H1 (cell line): ENCODE data around the gene BICDL1. TPM values are rescaled to one million over a fixed set of nuclear protein-coding genes. Genes with fewer than 3 reads are reported as not detected.
A peak's percentile ranks its signal among the peaks of the same experiment; 100 is the strongest.

ENCODE experiments used
- CTCF ChIA-PET: fragments of 300-600 bp; sonication (Branson Sonifier 250); formaldehyde crosslinking; loops from one replicate; lab custom pipeline; 2021; ENCODE audit not compliant: partially characterized antibody; lab: Charles Lee
- POLR2A ChIA-PET: fragments of 300-600 bp; sonication (Branson Sonifier 250); formaldehyde crosslinking; loops from one replicate; lab custom pipeline; 2021; ENCODE audit warnings: inconsistent platforms; ENCODE audit not compliant: partially characterized antibody; lab: Charles Lee
- DNase-seq, 2 experiments: peaks; one replicate each; pipeline versions ENCODE4 v3.0.0 to v3.0.0-alpha.2; 2010 to 2022; ENCODE audit warnings: low spot score in 2 of 2, low read depth in 1 of 2, mixed read lengths in 1 of 2
- FAIRE-seq: peaks from 2 replicates; lab custom pipeline; 2011; peaks lifted over from hg19 to GRCh38; lab: Jason Lieb, UNC
- H2AFZ ChIP-seq: 2 replicates; pipeline ENCODE4 v1.8.1; 2012; ENCODE audit warnings: low read length, inconsistent platforms
- H2AK5ac ChIP-seq: 2 replicates; pipeline ENCODE4 v1.6.1; 2013; ENCODE audit warnings: low read depth, low read length
- H2BK120ac ChIP-seq: replicated peaks from 2 replicates; pipeline ENCODE3; 2013; ENCODE audit warnings: low read depth, low read length, inconsistent platforms
- H2BK12ac ChIP-seq: 2 replicates; pipeline ENCODE4 v1.6.1; 2013; ENCODE audit warnings: low read depth, low read length
- H2BK15ac ChIP-seq: 2 replicates; pipeline ENCODE4 v1.6.1; 2013; ENCODE audit warnings: low read length
- H2BK20ac ChIP-seq: 2 replicates; pipeline ENCODE4 v1.6.1; 2013; ENCODE audit warnings: low read length
- H2BK5ac ChIP-seq: 2 replicates; pipeline ENCODE4 v1.6.1; 2013; ENCODE audit warnings: low read depth, low read length
- H3K14ac ChIP-seq: 2 replicates; pipeline ENCODE4 v1.6.1; 2013; ENCODE audit warnings: inconsistent platforms; ENCODE audit not compliant: insufficient read length
- H3K18ac ChIP-seq: 2 replicates; pipeline ENCODE4 v1.6.1; 2013; ENCODE audit warnings: low read length; ENCODE audit errors: extremely low read depth
- H3K23ac ChIP-seq: 2 replicates; pipeline ENCODE4 v1.6.1; 2013; ENCODE audit warnings: inconsistent platforms; ENCODE audit not compliant: insufficient read length
- H3K23me2 ChIP-seq: 2 replicates; pipeline ENCODE4 v1.6.1; 2013; ENCODE audit warnings: low read depth, low read length
- H3K27ac ChIP-seq: 2 replicates; pipeline ENCODE4 v1.6.1; 2011; ENCODE audit warnings: low read depth, low read length, inconsistent platforms
- H3K27me3 ChIP-seq, 4 experiments: replicated peaks in 1 of 4; 1 replicate in 1 of 4; 2 replicates in 3 of 4; pipeline versions ENCODE4 v1.6.1 to v1.8.1; 2011 to 2013; ENCODE audit warnings: low read length in 3 of 4, mild to moderate bottlenecking in 3 of 4, inconsistent platforms in 2 of 4, mixed read lengths in 2 of 4, moderate library complexity in 1 of 4; ENCODE audit not compliant: control insufficient read depth in 3 of 4, insufficient read depth in 3 of 4; ENCODE audit errors: extremely low read depth in 1 of 4
- H3K36me3 ChIP-seq, 4 experiments: 2 replicates each; pipeline versions ENCODE4 v1.6.1 to v1.8.1; 2011 to 2013; ENCODE audit warnings: mild to moderate bottlenecking in 4 of 4, low read length in 3 of 4, moderate library complexity in 2 of 4, control low read depth in 1 of 4, inconsistent platforms in 1 of 4; ENCODE audit not compliant: insufficient read depth in 4 of 4, control insufficient read depth in 2 of 4
- H3K4ac ChIP-seq: replicated peaks from 2 replicates; pipeline ENCODE3; 2013; ENCODE audit warnings: low read length, low read depth, mixed read lengths, inconsistent platforms; ENCODE audit not compliant: insufficient read length
- H3K4me1 ChIP-seq, 4 experiments: replicated peaks in 1 of 4; 1 replicate in 1 of 4; 2 replicates in 3 of 4; pipeline versions ENCODE4 v1.6.1 to v1.8.1; 2011 to 2013; ENCODE audit warnings: low read length in 3 of 4, inconsistent platforms in 2 of 4, mixed read lengths in 1 of 4; ENCODE audit not compliant: insufficient read depth in 4 of 4, control insufficient read depth in 3 of 4
- H3K4me2 ChIP-seq, 2 experiments: 2 replicates each; pipeline versions ENCODE4 v1.6.1 to v1.8.1; 2011 to 2013; ENCODE audit warnings: low read depth in 2 of 2, low read length in 2 of 2, control low read depth in 1 of 2, inconsistent platforms in 1 of 2, mild to moderate bottlenecking in 1 of 2; ENCODE audit not compliant: insufficient read depth in 1 of 2
- H3K4me3 ChIP-seq, 4 experiments: fragments of 200-600, 300-600 bp in 1 of 4; sonication (generic), shearing (Covaris generic), sonication (Bioruptor Twin) in 1 of 4; 2 replicates each; pipeline versions ENCODE4 v1.5.1 to v1.8.1; 2011 to 2016; ENCODE audit warnings: low read length in 4 of 4, low read depth in 3 of 4, control low read depth in 2 of 4, inconsistent platforms in 2 of 4, mild to moderate bottlenecking in 2 of 4, mixed read lengths in 1 of 4, moderate library complexity in 1 of 4; ENCODE audit not compliant: insufficient read depth in 2 of 4; ENCODE audit errors: extremely low read depth in 1 of 4
- H3K56ac ChIP-seq: replicated peaks from 2 replicates; pipeline ENCODE3; 2013; ENCODE audit warnings: low read depth, mild to moderate bottlenecking, mixed read lengths, low read length, inconsistent platforms; ENCODE audit not compliant: insufficient read length
- H3K79me1 ChIP-seq: 2 replicates; pipeline ENCODE4 v1.6.1; 2013; ENCODE audit warnings: low read depth, low read length, control low read depth
- H3K79me2 ChIP-seq, 2 experiments: 2 replicates each; pipeline versions ENCODE4 v1.6.1 to v1.8.1; 2012 to 2013; ENCODE audit warnings: low read length in 2 of 2, mild to moderate bottlenecking in 2 of 2, inconsistent platforms in 1 of 2; ENCODE audit not compliant: insufficient read depth in 2 of 2, control insufficient read depth in 1 of 2
- H3K9ac ChIP-seq, 4 experiments: replicated peaks in 1 of 4; 1 replicate in 1 of 4; 2 replicates in 3 of 4; pipeline versions ENCODE4 v1.6.1 to v1.8.1; 2011 to 2013; ENCODE audit warnings: low read depth in 3 of 4, low read length in 3 of 4, control low read depth in 2 of 4, mild to moderate bottlenecking in 2 of 4, moderate library complexity in 2 of 4, inconsistent platforms in 1 of 4; ENCODE audit errors: extremely low read depth in 1 of 4
- H3K9me3 ChIP-seq, 2 experiments: 2 replicates each; pipeline versions ENCODE4 v1.6.1 to v1.8.1; 2012 to 2013; ENCODE audit warnings: mild to moderate bottlenecking in 2 of 2, moderate library complexity in 2 of 2, control low read depth in 1 of 2, inconsistent platforms in 1 of 2, low read depth in 1 of 2, low read length in 1 of 2, mixed read lengths in 1 of 2; ENCODE audit not compliant: insufficient read depth in 2 of 2
- H4K20me1 ChIP-seq, 2 experiments: replicated peaks in 1 of 2; 2 replicates each; pipeline versions ENCODE3 to v1.8.1; 2011 to 2013; ENCODE audit warnings: inconsistent platforms in 2 of 2, low read length in 2 of 2, mild to moderate bottlenecking in 1 of 2; ENCODE audit not compliant: insufficient read depth in 2 of 2, control insufficient read depth in 1 of 2
- H4K5ac ChIP-seq: 2 replicates; pipeline ENCODE4 v1.6.1; 2013; ENCODE audit warnings: low read length, low read depth, mixed read lengths, inconsistent platforms; ENCODE audit not compliant: insufficient read length
- H4K8ac ChIP-seq: 2 replicates; pipeline ENCODE4 v1.8.0; 2013; ENCODE audit warnings: mild to moderate bottlenecking, moderate library complexity, low read length, inconsistent platforms; ENCODE audit not compliant: insufficient read depth; ENCODE audit errors: extremely low read depth
- H4K91ac ChIP-seq: replicated peaks from 2 replicates; pipeline ENCODE3; 2013; ENCODE audit warnings: low read length, mixed read lengths, inconsistent platforms; ENCODE audit not compliant: insufficient read length
- EGR1 ChIP-seq: IDR thresholded peaks from 2 replicates; pipeline ENCODE4 v1.6.1; 2011; ENCODE audit warnings: low read depth, low read length, borderline replicate concordance
- HDAC2 ChIP-seq, 2 experiments: fragments of 300-600 bp in 1 of 2; sonication (generic) in 1 of 2; IDR thresholded peaks; 2 replicates each; pipeline ENCODE4 v1.6.1; 2011 to 2012; ENCODE audit warnings: low read depth in 2 of 2, low read length in 2 of 2, mild to moderate bottlenecking in 2 of 2, moderate library complexity in 2 of 2, borderline replicate concordance in 1 of 2, inconsistent platforms in 1 of 2
- KDM1A ChIP-seq: fragments of 200-600, 300-600 bp; sonication (generic); IDR thresholded peaks from 2 replicates; pipeline ENCODE4 v1.7.1; 2016; ENCODE audit warnings: mild to moderate bottlenecking, low read length, borderline replicate concordance
- POLR2AphosphoS5 ChIP-seq: IDR thresholded peaks from 2 replicates; pipeline ENCODE4 v1.6.1; 2011; ENCODE audit warnings: low read depth, low read length
- POU5F1 ChIP-seq: IDR thresholded peaks from 2 replicates; pipeline ENCODE4 v1.6.1; 2011; ENCODE audit warnings: low read depth, mild to moderate bottlenecking, low read length, moderate library complexity
- TAF1 ChIP-seq: IDR thresholded peaks from 2 replicates; pipeline ENCODE4 v1.6.1; 2011; ENCODE audit warnings: mild to moderate bottlenecking, low read depth, low read length
- YY1 ChIP-seq: IDR thresholded peaks from 2 replicates; pipeline ENCODE4 v1.6.1; 2011; ENCODE audit warnings: low read depth, mild to moderate bottlenecking, low read length
- WGBS, 2 experiments: shearing (Covaris generic) in 1 of 2; methylation state at CpG; one replicate each; pipeline versions ENCODE4 v1.1.6 to v1.1.7; 2013 to 2015; ENCODE audit warnings: low lambda C conversion rate in 2 of 2, mixed read lengths in 2 of 2, inconsistent platforms in 1 of 2, low coverage in 1 of 2, missing lambda C conversion rate in 1 of 2; ENCODE audit not compliant: insufficient replicate concordance in 2 of 2, insufficient coverage in 1 of 2, insufficient read length in 1 of 2; ENCODE audit errors: extremely low coverage in 1 of 2, missing lambda C conversion rate in 1 of 2; 5-methylcytosine and 5-hydroxymethylcytosine counted together
- polyA plus RNA-seq, 7 experiments: library from polyadenylated mRNA; depleted of rRNA in 3 of 7; stranded (reverse) in 5 of 7; unstranded in 2 of 7; fragments of >200 nt in 5 of 7; fragments of 200-250 nt in 2 of 7; gene quantifications; 1 replicate in 5 of 7; 2 replicates in 1 of 7; 4 replicates in 1 of 7; pipeline versions ENCODE4 v1.2.1 to v1.2.3, GENCODE V29; 2011 to 2013; ENCODE audit warnings: missing spikeins in 2 of 7, mixed read lengths in 2 of 7
- total RNA-seq: library from RNA; stranded (reverse); fragmentation: NEBNext Ultra II Directional; extraction: Animal tissue kit (Norgen Biotek cat#: 25700); gene quantifications from 2 replicates; pipeline ENCODE4 v1.2.1, GENCODE V29; 2021
- TF ChIP-seq, protein P1 (sequence below): IDR thresholded peaks from 2 replicates; pipeline ENCODE4 v1.6.1; 2012; ENCODE audit warnings: inconsistent platforms

The BICDL1 gene
- total and polyA plus RNA-seq, 2 of the 8 experiments (the other 6 are each of a cell fraction or from before 2014, with no cell fraction given), result 17.2 to 25.9 TPM

DNA sequence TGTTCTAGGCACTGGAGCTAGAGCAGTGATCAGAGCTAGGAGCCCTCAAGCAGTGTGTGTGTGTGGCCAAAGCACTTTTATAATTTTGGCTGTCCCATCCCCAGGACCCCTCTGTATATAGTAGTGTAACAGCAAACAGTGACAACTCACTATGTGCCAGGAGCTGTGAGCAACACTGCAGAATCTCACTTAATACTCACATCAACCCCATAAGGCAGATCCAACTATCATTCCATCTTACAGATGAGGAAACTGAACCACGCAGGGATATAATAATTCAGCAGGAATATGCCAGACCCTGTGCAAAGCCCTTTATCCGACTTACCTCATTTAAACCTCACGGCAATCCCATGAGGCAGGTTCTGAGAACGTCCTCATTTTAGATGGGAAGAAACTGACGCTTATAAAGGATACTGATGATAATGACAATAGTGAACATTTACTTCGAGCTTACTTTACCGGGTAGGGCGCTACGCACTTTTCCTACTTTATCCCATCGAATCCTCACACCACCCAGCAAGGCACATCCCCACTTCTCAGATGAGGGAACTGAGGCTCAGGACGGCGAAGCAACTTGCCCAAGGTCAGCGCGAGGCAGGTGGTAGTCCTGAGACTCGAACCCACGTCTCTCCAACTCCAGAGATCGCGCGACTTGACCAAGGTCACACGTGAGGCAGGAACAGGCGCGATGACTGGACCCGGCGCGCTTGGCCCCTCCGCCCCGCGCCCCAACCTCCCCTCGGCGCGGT, 126.8 kb downstream of the BICDL1 start:
- H3K4ac ChIP-seq, result peak overlapping the region; percentile 90
- peaks cover 0 to 4% (median 2%) of the 10 kb centered on the region in 4 experiments; a peak in 2 of 8 replicates for H3K36me3 ChIP-seq
- H2AK5ac ChIP-seq, result no peak overlapping the region; the same call in 1 of the 2 replicates
- H3K9me3 ChIP-seq, result no peaks in the 10 kb centered on the region
- H4K91ac ChIP-seq, result peak overlapping the region; percentile 83
- peaks cover 9% of the 10 kb centered on the region for H3K23me2 ChIP-seq
- peak overlapping the region; percentile 75 to 85 for H3K4me2 ChIP-seq
- H3K56ac ChIP-seq, result no peak overlapping the region
- H3K18ac ChIP-seq, result peak overlapping the region; percentile 26
- peak overlapping the region; percentile 87 for H4K8ac ChIP-seq
- peaks cover 21% of the 10 kb centered on the region for H3K79me1 ChIP-seq
- CTCF ChIA-PET, result interaction anchor here (1.1 to 3.6 kb wide), 4 partner anchors 9 to 29 kb away, joined by 3 to 12 read pairs (median 4); no protein-coding TSS in a partner anchor
- H2BK120ac ChIP-seq, result no peak overlapping the region
- peak overlapping the region; percentile 63 to 79 (median 73) for H3K4me3 ChIP-seq
- no peak overlapping the region for H3K14ac ChIP-seq
- H2BK20ac ChIP-seq, result no peak overlapping the region
- no peak overlapping the region for H3K23ac ChIP-seq
- H3K27ac ChIP-seq, result no peak overlapping the region
- H3K9ac ChIP-seq, result peak overlapping the region; percentile 56 to 73 (median 68)
- H2BK5ac ChIP-seq, result peak overlapping the region; percentile 76
- H4K5ac ChIP-seq, result peak overlapping the region; percentile 45
- H2AFZ ChIP-seq, result no peak overlapping the region
- H3K4me1 ChIP-seq, result peaks cover 7 to 19% (median 11%) of the 10 kb centered on the region in 4 experiments
- POLR2A ChIA-PET, result interaction anchor here (0.6 to 16.6 kb wide), 11 partner anchors 9 to 1965 kb away, joined by 3 to 266 read pairs (median 10); partner anchors contain the start of genes GCN1, RNU4-1, RNU4-2 and RPLP0
- H3K27me3 ChIP-seq, result no peaks in the 10 kb centered on the region
- H3K79me2 ChIP-seq, result peaks cover 0 to 52% of the 10 kb centered on the region in 2 experiments; a peak in 3 of 4 replicates
- FAIRE-seq, result no peak
- peak overlapping the region; percentile 94; the same call in 1 of the 2 replicates for H2BK12ac ChIP-seq
- WGBS, 2 experiments, result 62% methylated on average over 12 of the region's 31 CpGs; no CpG with 5 or more reads in 1 of the 2 experiments
- peak in 1 of 2 experiments; percentile 65 for DNase-seq
- H2BK15ac ChIP-seq, result no peak overlapping the region; the same call in none of the 2 replicates
- H4K20me1 ChIP-seq, result peaks cover 6% of the 10 kb centered on the region in 2 experiments
- TF ChIP-seq EGR1 (no peak), TAF1 (no peak), POLR2AphosphoS5 (peak; percentile 32; the same call in 1 of the 2 replicates), YY1 (no peak), POU5F1 (no peak), HDAC2 (IDR thresholded peaks at IDR 0.05; ENCODE audit: borderline replicate concordance in 1 of 2, low read depth in 2 of 2, low read length in 2 of 2) (peak in 1 of 2 experiments; percentile 69; a peak in 1 of 4 replicates), KDM1A (peak; percentile 93; the same call in 1 of the 2 replicates)
- TF ChIP-seq, protein P1, sequence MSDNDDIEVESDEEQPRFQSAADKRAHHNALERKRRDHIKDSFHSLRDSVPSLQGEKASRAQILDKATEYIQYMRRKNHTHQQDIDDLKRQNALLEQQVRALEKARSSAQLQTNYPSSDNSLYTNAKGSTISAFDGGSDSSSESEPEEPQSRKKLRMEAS, result peak; percentile 25
